Measurements from ENCODE around the gene CHD9.

CHD9 gene

DNA sequence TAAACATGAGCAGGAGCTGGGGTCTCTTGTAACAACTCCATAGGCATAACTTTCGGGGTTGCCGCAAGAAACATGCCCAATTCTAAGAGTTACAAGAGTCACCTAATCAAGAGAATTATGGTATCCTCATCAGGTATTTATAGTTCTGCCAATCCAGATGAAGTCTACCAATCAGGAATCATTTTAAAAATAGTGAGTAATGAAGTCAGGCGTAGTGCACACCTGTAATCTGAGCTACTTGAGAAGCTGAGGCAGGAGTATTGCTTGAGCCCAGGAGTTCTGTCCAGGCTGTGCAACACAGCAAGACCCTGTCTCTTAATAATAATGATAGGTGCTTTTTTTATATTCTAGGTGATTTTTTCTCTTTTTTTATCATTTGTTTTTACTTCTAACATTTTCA is 251.0 kb downstream of the CHD9 start:
- Histone ChIP-seq H3K9ac (ENCODE audit: low read length) (no peak overlapping the region), H3K79me2 (ENCODE audit: insufficient read depth, low read length) (no peaks in the 10 kb centered on the region), H3K36me3 (ENCODE audit: insufficient read depth, low read length) (peaks cover 65% of the 10 kb centered on the region), H3K4me2 (ENCODE audit: low read length) (no peak overlapping the region), H2AFZ (ENCODE audit: low read length) (no peak overlapping the region), H3K27me3 (ENCODE audit: insufficient read depth, low read length) (no peaks in the 10 kb centered on the region), H3K9me2 (ENCODE audit: low read depth, low read length) (no peaks in the 10 kb centered on the region), H3K4me3 (ENCODE audit: low read depth, low read length, poor library complexity, severe bottlenecking) (no peak overlapping the region), H4K20me1 (ENCODE audit: insufficient read depth, low read length) (no peaks in the 10 kb centered on the region), H3K9me3 (ENCODE audit: low read length) (no peaks in the 10 kb centered on the region), H3F3A (ENCODE audit: insufficient read depth, low read length) (no peaks in the 10 kb centered on the region), H3K27ac (ENCODE audit: low read depth, low read length, poor library complexity, severe bottlenecking) (no peak overlapping the region), H3K4me1 (ENCODE audit: insufficient read depth, low read length, severe bottlenecking) (no peaks in the 10 kb centered on the region)
- TF ChIP-seq, protein P1, sequence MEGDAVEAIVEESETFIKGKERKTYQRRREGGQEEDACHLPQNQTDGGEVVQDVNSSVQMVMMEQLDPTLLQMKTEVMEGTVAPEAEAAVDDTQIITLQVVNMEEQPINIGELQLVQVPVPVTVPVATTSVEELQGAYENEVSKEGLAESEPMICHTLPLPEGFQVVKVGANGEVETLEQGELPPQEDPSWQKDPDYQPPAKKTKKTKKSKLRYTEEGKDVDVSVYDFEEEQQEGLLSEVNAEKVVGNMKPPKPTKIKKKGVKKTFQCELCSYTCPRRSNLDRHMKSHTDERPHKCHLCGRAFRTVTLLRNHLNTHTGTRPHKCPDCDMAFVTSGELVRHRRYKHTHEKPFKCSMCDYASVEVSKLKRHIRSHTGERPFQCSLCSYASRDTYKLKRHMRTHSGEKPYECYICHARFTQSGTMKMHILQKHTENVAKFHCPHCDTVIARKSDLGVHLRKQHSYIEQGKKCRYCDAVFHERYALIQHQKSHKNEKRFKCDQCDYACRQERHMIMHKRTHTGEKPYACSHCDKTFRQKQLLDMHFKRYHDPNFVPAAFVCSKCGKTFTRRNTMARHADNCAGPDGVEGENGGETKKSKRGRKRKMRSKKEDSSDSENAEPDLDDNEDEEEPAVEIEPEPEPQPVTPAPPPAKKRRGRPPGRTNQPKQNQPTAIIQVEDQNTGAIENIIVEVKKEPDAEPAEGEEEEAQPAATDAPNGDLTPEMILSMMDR (IDR thresholded peaks at IDR 0.05; ENCODE audit: low read length) = no peak
- TF ChIP-seq EZH2 (IDR thresholded peaks at IDR 0.05; ENCODE audit: borderline replicate concordance, low read length) = no peak

DNA sequence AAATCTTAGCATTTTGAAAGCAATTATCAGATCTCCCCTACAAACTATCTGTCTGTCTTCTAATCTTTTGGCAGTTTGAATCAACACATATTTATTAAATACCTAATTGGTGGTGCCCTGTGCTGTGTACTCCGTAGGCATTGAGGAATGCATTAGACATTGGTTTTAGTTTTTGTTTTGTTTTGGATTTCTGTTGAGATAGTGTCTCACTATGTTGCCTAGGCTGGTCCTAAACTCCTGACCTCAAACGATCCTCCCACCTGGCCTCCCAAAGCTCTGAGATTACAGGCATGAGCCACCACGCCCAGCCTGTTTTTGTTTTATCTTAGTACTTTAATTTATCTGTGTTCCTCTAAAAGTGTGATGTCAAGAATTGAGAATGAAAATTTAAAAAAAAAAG is 254.7 kb downstream of the CHD9 start:
- Histone ChIP-seq H3K27ac (ENCODE audit: low read depth, low read length, poor library complexity, severe bottlenecking) (no peak overlapping the region), H2AFZ (ENCODE audit: low read length) (no peak overlapping the region), H3K79me2 (ENCODE audit: insufficient read depth, low read length) (no peaks in the 10 kb centered on the region), H3K9me3 (ENCODE audit: low read length) (no peaks in the 10 kb centered on the region), H3F3A (ENCODE audit: insufficient read depth, low read length) (no peaks in the 10 kb centered on the region), H4K20me1 (ENCODE audit: insufficient read depth, low read length) (no peaks in the 10 kb centered on the region), H3K27me3 (ENCODE audit: insufficient read depth, low read length) (no peaks in the 10 kb centered on the region), H3K9ac (ENCODE audit: low read length) (no peak overlapping the region), H3K4me1 (ENCODE audit: insufficient read depth, low read length, severe bottlenecking) (no peaks in the 10 kb centered on the region), H3K4me3 (ENCODE audit: low read depth, low read length, poor library complexity, severe bottlenecking) (no peak overlapping the region), H3K4me2 (ENCODE audit: low read length) (no peak overlapping the region), H3K9me2 (ENCODE audit: low read depth, low read length) (no peaks in the 10 kb centered on the region), H3K36me3 (ENCODE audit: insufficient read depth, low read length) (peaks cover 78% of the 10 kb centered on the region)
- TF ChIP-seq, protein P1 (IDR thresholded peaks at IDR 0.05; ENCODE audit: low read length) = no peak
- TF ChIP-seq EZH2 (IDR thresholded peaks at IDR 0.05; ENCODE audit: borderline replicate concordance, low read length) = no peak

DNA sequence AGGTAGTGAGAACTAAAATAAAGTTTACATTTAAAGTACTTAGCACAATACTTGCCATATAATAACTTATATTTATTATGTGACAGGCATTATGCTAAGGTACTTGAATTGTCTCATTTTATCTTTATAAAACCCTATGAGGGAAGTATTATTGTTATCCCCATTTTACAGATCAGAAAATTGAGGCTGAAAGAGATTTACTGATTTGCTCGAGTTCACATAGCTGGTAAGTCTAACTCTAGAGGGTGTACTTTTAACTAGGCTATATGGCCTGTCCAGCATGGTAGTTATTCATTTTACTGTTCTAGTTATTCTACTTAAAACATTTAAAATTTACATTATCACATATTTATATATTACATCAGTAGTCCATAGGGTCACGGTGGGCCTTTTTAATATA is 266.2 kb downstream of the CHD9 start:
- H3K4me2 ChIP-seq (ENCODE audit: low read length) = no peak overlapping the region
- no peak for TF ChIP-seq EZH2 (IDR thresholded peaks at IDR 0.05; ENCODE audit: borderline replicate concordance, low read length)
- TF ChIP-seq, protein P1 (IDR thresholded peaks at IDR 0.05; ENCODE audit: low read length) = no peak
- no peaks in the 10 kb centered on the region for H3F3A ChIP-seq (ENCODE audit: insufficient read depth, low read length)
- no peaks in the 10 kb centered on the region for H3K4me1 ChIP-seq (ENCODE audit: insufficient read depth, low read length, severe bottlenecking)
- H2AFZ ChIP-seq (ENCODE audit: low read length) = no peak overlapping the region
- H3K9me3 ChIP-seq (ENCODE audit: low read length) = no peaks in the 10 kb centered on the region
- H3K4me3 ChIP-seq (ENCODE audit: low read depth, low read length, poor library complexity, severe bottlenecking) = no peak overlapping the region
- H3K9ac ChIP-seq (ENCODE audit: low read length) = no peak overlapping the region
- no peaks in the 10 kb centered on the region for H3K79me2 ChIP-seq (ENCODE audit: insufficient read depth, low read length)
- H3K27me3 ChIP-seq (ENCODE audit: insufficient read depth, low read length) = no peaks in the 10 kb centered on the region
- H3K27ac ChIP-seq (ENCODE audit: low read depth, low read length, poor library complexity, severe bottlenecking) = no peak overlapping the region
- H4K20me1 ChIP-seq (ENCODE audit: insufficient read depth, low read length) = no peaks in the 10 kb centered on the region
- H3K36me3 ChIP-seq (ENCODE audit: insufficient read depth, low read length) = peaks cover 72% of the 10 kb centered on the region
- no peaks in the 10 kb centered on the region for H3K9me2 ChIP-seq (ENCODE audit: low read depth, low read length)

Data from OCI-LY1 (cell line).